Measurements from ENCODE around the gene LIFR. TPM values are rescaled to one million over a fixed set of nuclear protein-coding genes. Genes with fewer than 3 reads are reported as not detected.

Gene LIFR
- total RNA-seq, 1 experiment from 2014 or later = 47.9 TPM

DNA sequence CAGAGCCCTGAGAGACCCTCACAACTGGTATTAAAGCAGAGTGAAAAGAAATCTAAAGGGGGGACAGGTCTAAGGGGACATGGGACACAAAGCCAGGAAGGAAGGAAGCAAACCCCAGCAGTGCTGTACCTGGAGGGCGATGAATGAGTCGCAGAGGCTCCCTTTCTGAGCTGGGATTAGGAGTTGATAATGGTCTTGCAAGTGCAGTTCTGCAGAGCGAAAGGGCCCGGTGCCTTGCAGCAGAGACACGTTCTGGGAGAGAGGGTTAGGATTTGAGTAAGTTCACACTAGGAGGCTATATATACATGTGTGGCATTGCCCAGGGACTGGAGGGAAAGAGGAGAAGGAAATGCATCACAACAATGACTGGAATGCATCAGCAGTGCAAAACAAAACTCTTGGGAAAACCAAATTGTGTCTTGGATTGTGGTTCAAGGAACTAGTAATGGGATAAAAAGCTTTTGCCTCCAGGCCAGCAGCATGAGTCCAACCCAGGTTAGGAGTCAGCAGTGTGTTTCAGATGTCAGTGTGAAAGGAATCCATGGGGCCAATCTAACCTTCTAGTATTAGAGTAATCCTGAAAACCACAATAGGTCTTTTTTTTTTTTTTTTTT lies 38.8 kb upstream of the LIFR start:
- H3K9me3 ChIP-seq (ENCODE audit: low read depth, low read length, poor library complexity, severe bottlenecking) = no peaks in the 10 kb centered on the region
- H3K36me3 ChIP-seq (ENCODE audit: insufficient read depth, low read length, poor library complexity, severe bottlenecking) = no peaks in the 10 kb centered on the region
- DNase-seq (ENCODE audit: low spot score) = peak; percentile 29
- intact Hi-C loops (cut with micrococcal nuclease; ENCODE audit: unreplicated experiment) = no loop called here
- CTCF ChIA-PET = no interaction called here
- no peak overlapping the region for H3K4me3 ChIP-seq (ENCODE audit: low read depth, low read length, poor library complexity, severe bottlenecking)
- H3K4me1 ChIP-seq (ENCODE audit: insufficient read depth, low read length, poor library complexity, severe bottlenecking) = no peaks in the 10 kb centered on the region
- H3K27me3 ChIP-seq (replicated peaks; ENCODE audit: insufficient read depth, low read depth, low read length, poor library complexity) = no peaks in the 10 kb centered on the region
- no peak overlapping the region for H3K27ac ChIP-seq (ENCODE audit: low read depth, low read length, poor library complexity, severe bottlenecking)
- POLR2A ChIA-PET (ENCODE audit: low non-redundant PET) = no interaction called here
- no TSS peak for BruUV-seq (replicated peaks)
- TF ChIP-seq EZH2 (IDR thresholded peaks at IDR 0.05; ENCODE audit: borderline replicate concordance, low read depth, low read length, poor library complexity, severe bottlenecking) = no peak
- TF ChIP-seq, protein P1, sequence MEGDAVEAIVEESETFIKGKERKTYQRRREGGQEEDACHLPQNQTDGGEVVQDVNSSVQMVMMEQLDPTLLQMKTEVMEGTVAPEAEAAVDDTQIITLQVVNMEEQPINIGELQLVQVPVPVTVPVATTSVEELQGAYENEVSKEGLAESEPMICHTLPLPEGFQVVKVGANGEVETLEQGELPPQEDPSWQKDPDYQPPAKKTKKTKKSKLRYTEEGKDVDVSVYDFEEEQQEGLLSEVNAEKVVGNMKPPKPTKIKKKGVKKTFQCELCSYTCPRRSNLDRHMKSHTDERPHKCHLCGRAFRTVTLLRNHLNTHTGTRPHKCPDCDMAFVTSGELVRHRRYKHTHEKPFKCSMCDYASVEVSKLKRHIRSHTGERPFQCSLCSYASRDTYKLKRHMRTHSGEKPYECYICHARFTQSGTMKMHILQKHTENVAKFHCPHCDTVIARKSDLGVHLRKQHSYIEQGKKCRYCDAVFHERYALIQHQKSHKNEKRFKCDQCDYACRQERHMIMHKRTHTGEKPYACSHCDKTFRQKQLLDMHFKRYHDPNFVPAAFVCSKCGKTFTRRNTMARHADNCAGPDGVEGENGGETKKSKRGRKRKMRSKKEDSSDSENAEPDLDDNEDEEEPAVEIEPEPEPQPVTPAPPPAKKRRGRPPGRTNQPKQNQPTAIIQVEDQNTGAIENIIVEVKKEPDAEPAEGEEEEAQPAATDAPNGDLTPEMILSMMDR (conservative IDR thresholded peaks at IDR 0.05; ENCODE audit: low read depth, low read length) = no peak

DNA sequence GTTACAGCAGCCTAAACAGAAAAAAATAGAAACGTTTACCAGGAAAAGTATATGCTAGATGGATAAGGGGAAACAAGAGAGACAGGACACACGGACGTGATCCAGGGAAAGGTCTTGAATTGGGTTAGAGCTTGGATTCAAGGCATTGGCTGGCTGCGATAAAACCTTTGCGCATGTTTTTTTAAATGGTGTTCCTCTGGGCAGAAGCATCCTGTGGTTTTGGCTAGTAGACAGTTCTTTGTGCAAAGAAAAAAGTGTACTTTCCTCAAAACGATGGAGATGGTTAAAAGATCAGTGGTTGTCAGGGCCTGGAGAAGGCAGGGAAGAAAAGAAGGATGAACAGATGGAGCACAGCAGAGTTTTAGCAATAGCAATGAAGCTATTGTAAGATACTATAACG lies 37.5 kb upstream of the LIFR start:
- H3K4me1 ChIP-seq (ENCODE audit: insufficient read depth, low read length, poor library complexity, severe bottlenecking) = no peaks in the 10 kb centered on the region
- no peak overlapping the region for H3K27ac ChIP-seq (ENCODE audit: low read depth, low read length, poor library complexity, severe bottlenecking)
- TF ChIP-seq, protein P1 (conservative IDR thresholded peaks at IDR 0.05; ENCODE audit: low read depth, low read length) = no peak
- no peak for TF ChIP-seq EZH2 (IDR thresholded peaks at IDR 0.05; ENCODE audit: borderline replicate concordance, low read depth, low read length, poor library complexity, severe bottlenecking)
- POLR2A ChIA-PET (ENCODE audit: low non-redundant PET) = no interaction called here
- no peak overlapping the region for H3K4me3 ChIP-seq (ENCODE audit: low read depth, low read length, poor library complexity, severe bottlenecking)
- no TSS peak for BruUV-seq (replicated peaks)
- no peaks in the 10 kb centered on the region for H3K9me3 ChIP-seq (ENCODE audit: low read depth, low read length, poor library complexity, severe bottlenecking)
- H3K36me3 ChIP-seq (ENCODE audit: insufficient read depth, low read length, poor library complexity, severe bottlenecking) = no peaks in the 10 kb centered on the region
- intact Hi-C loops (cut with micrococcal nuclease; ENCODE audit: unreplicated experiment) = no loop called here
- CTCF ChIA-PET = no interaction called here
- no peaks in the 10 kb centered on the region for H3K27me3 ChIP-seq (replicated peaks; ENCODE audit: insufficient read depth, low read depth, low read length, poor library complexity)
- no peak for DNase-seq (ENCODE audit: low spot score)

DNA sequence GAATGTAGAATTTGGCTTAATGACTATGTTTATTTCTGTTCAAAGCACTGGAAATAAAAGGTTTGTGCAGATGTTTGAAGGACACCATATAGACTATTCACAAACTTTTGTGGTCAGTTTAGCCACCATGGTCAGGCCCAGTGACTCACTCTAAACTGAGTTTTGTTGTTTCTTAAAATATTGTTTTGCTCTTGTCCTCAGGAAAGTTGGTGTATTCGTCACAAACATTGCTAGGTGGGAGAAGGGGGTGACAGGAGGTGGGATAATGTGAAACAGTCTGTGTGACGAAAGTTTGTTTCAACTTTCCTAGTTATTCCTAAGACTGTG lies 35.0 kb upstream of the LIFR start:
- Histone ChIP-seq H3K4me3 (ENCODE audit: low read depth, low read length, poor library complexity, severe bottlenecking) (no peak overlapping the region), H3K27me3 (replicated peaks; ENCODE audit: insufficient read depth, low read depth, low read length, poor library complexity) (no peaks in the 10 kb centered on the region), H3K36me3 (ENCODE audit: insufficient read depth, low read length, poor library complexity, severe bottlenecking) (no peaks in the 10 kb centered on the region), H3K9me3 (ENCODE audit: low read depth, low read length, poor library complexity, severe bottlenecking) (no peaks in the 10 kb centered on the region), H3K27ac (ENCODE audit: low read depth, low read length, poor library complexity, severe bottlenecking) (no peak overlapping the region), H3K4me1 (ENCODE audit: insufficient read depth, low read length, poor library complexity, severe bottlenecking) (no peaks in the 10 kb centered on the region)
- BruUV-seq (replicated peaks) = no TSS peak
- intact Hi-C loops (cut with micrococcal nuclease; ENCODE audit: unreplicated experiment) = no loop called here
- TF ChIP-seq, protein P1 (conservative IDR thresholded peaks at IDR 0.05; ENCODE audit: low read depth, low read length) = no peak
- TF ChIP-seq EZH2 (IDR thresholded peaks at IDR 0.05; ENCODE audit: borderline replicate concordance, low read depth, low read length, poor library complexity, severe bottlenecking) = no peak
- ChIA-PET POLR2A (ENCODE audit: low non-redundant PET) (no interaction called here), CTCF (no interaction called here)
- no peak for DNase-seq (ENCODE audit: low spot score)

Data from A673 (cell line).